ENCODE results near the gene PLXND1.
"Not testable (repeated sequence)": the region's sequence is repeated elsewhere in the genome, so short reads cannot be mapped to it uniquely, and the experiment has no call there.

PLXND1 gene

GRCh38 chr3:129614435-129614834, 8.0 kb upstream of the PLXND1 start:
- no peak for DNase-seq (ENCODE audit: low read depth)

GRCh38 chr3:129613367-129613740, 6.9 kb upstream of the PLXND1 start:
- DNase-seq (ENCODE audit: low read depth): no peak

GRCh38 chr3:129612534-129613366, 6.3 kb upstream of the PLXND1 start:
- peak; percentile 67 for DNase-seq (ENCODE audit: low read depth)

GRCh38 chr3:129611812-129612533, 5.5 kb upstream of the PLXND1 start:
- DNase-seq (ENCODE audit: low read depth): peak; percentile 88

- no peak for DNase-seq (ENCODE audit: low read depth)
Observed at GRCh38 chr3:129611446-129611800, 4.9 kb upstream of the PLXND1 start.

- DNase-seq (ENCODE audit: low read depth): not testable (repeated sequence)
Observed at GRCh38 chr3:129610794-129611445, 4.4 kb upstream of the PLXND1 start.

GRCh38 chr3:129610276-129610675, 3.8 kb upstream of the PLXND1 start:
- no peak for DNase-seq (ENCODE audit: low read depth)

- peak; percentile 87 for DNase-seq (ENCODE audit: low read depth)
Observed at GRCh38 chr3:129609591-129610182, 3.2 kb upstream of the PLXND1 start.

- DNase-seq (ENCODE audit: low read depth): no peak
Observed at GRCh38 chr3:129608936-129609590, 2.6 kb upstream of the PLXND1 start.

- peak; percentile 83 for DNase-seq (ENCODE audit: low read depth)
Observed at GRCh38 chr3:129608087-129608935, 1.8 kb upstream of the PLXND1 start.

- no peak for DNase-seq (ENCODE audit: low read depth)
Observed at GRCh38 chr3:129607391-129608068, 1.1 kb upstream of the PLXND1 start.

- DNase-seq (ENCODE audit: low read depth): peak; percentile 69
Observed at GRCh38 chr3:129605922-129606635, 397 bp downstream of the PLXND1 start.

- DNase-seq (ENCODE audit: low read depth): peak; percentile 63
Observed at GRCh38 chr3:129605203-129605921, 1.1 kb downstream of the PLXND1 start.

- no peak for DNase-seq (ENCODE audit: low read depth)
Observed at GRCh38 chr3:129604767-129605166, 1.7 kb downstream of the PLXND1 start.

GRCh38 chr3:129603991-129604749, 2.3 kb downstream of the PLXND1 start:
- DNase-seq (ENCODE audit: low read depth): no peak

GRCh38 chr3:129603561-129603942, 2.9 kb downstream of the PLXND1 start:
- DNase-seq (ENCODE audit: low read depth): peak; percentile 48

GRCh38 chr3:129602730-129603560, 3.5 kb downstream of the PLXND1 start:
- DNase-seq (ENCODE audit: low read depth): peak; percentile 98

Data from EH (cell line).